Stimulated activated CD4-positive, alpha-beta T cell treated with anti-CD3 and anti-CD28 coated beads, Interleukin-1b, Interleukin-23, amount 100 ng/mL, for 1 hour (primary cell): ENCODE results near the gene KIF26B.

Experiments
- DNase-seq, 2 donors: peaks; one replicate each; pipeline ENCODE4 v3.0.0-alpha.2; 2020; ENCODE audit warnings: low read depth in 2 of 2

The KIF26B gene

GRCh38 chr1:245560316-245560859 lies 405.6 kb downstream of the KIF26B start:
- DNase-seq, result no peak

DNA sequence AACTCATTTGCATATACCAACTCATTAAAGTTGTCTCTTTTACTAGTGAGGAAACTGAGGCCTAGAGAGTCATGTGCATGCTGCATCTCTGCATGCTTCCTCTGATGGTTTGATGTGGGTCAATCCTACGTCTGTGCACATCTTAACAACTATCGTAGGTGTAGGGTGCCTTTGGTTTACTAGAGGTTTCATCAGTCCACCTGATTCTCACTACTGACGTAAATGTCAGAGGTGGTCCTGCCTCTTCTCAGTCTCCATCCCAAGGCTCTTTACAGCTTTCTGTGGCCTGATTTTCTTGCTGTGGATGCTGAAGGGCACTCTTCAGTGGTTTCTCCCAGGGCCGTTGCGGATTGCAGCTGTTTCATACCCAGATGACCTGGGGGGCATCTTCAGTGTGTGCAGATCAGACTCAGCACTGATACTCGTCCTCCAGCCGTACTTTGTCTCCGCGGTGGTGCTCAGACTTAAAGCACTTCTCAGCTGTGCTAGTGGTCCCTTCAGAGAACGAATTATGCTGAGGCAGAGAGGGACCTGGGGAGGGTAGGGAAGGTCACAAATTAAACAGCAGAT lies 407.0 kb downstream of the KIF26B start:
- no peak for DNase-seq

DNA sequence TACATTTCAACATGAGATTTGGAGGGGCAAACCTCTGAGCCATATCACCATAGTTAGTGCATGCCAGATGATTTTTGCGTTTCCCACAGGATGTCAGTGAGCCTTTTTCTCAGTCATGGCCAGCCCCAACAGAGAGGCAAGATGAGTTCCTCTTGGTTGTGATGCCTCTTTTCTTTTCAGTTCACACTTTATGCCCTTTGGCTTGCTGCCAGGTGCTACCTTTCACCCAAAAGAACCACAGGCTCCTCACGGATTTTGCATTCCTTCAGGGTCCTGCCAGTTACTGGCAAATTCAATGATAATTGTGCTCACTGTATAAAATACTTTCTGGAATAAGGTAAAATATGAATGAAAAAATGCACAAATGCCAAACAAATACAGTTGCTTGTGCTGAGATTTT lies 411.3 kb downstream of the KIF26B start:
- no peak for DNase-seq

- no peak for DNase-seq
These were observed 412.2 kb downstream of the KIF26B start for GRCh38 chr1:245566952-245567351.

GRCh38 chr1:245571815-245572294 lies 417.1 kb downstream of the KIF26B start:
- no peak for DNase-seq

GRCh38 chr1:245572709-245573108 lies 417.9 kb downstream of the KIF26B start:
- no peak for DNase-seq

DNA sequence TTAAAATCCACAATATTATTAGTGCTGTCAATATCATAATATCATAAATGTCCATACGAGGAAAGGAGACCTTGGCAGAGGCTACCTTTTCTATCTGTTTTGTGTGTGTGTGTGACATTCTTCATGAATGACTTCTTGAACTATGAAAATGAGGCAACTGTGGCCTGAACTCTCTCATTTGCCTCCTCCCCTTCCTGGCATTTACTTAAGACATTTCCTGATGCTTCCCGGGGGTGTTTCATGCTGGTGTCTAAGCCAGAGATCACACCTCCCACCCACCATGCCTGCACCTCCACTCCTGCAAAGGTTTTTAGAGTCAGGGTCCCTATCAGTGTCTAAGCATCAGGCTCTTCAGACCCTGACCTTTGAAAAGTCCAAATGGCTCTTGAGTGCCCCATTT lies 420.9 kb downstream of the KIF26B start:
- no peak for DNase-seq

DNA sequence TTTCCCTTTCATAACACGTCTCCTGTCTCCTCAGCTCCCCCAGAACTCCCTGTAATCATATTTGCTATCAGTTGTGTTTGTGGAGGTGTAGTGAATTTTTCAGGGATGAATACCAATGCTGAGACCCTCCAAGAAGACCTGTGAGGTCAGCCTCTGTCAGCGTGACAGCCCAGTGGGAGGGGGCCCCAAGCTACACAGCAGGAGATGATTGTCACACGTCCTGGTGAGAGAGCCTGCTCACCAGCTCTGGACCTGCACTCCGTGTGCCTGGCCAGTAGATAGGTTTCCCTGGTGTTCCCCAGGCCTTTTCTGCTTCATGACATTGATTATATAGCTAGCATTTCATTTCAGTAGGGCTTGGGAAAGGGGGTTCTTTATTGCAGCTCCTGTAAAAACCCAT lies 421.5 kb downstream of the KIF26B start:
- DNase-seq, result no peak

GRCh38 chr1:245577191-245578157 lies 422.7 kb downstream of the KIF26B start:
- DNase-seq, result no peak

DNA sequence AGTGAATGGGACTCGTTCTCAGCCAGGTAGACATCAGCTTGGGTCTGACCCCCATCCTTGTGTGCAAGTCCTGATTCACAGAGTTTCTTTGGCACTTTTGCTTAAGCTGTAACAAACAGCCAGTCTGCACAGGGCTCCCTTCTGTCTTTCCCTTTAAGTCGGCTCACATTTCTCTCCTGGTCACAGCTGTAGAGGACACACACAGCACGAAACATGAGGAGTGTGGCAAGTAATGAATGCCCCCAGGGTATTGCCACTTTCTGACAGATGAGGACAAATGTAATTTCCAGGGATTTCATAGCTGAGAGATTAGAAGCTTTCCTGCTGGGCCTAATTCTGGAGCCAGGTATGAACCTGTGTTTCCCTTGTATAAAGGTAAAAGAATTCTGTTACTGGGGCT lies 423.5 kb downstream of the KIF26B start:
- DNase-seq, result no peak

GRCh38 chr1:245578771-245579170 lies 424.0 kb downstream of the KIF26B start:
- no peak for DNase-seq

DNA sequence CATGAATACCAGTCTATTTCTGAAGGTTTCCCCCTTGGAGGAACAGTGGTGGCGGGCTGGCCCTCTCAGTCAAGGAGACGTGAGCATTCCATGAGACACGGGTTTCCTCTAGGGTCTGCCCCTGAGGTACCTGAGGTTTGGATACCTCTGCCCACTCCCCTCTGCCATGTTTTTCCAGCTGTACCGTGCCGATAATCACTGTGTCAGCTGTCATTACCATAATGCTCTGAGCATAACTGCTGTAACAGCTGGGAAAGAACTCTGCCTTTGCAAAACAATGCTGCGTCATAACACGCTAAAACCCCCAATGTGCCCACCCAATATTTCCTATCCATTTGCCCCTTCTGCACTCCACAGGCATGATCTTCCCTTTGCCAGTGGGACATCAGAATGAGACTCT lies 425.1 kb downstream of the KIF26B start:
- DNase-seq, result no peak

GRCh38 chr1:245580651-245581050 lies 425.9 kb downstream of the KIF26B start:
- no peak for DNase-seq

GRCh38 chr1:245582026-245582425 lies 427.2 kb downstream of the KIF26B start:
- no peak for DNase-seq

DNA sequence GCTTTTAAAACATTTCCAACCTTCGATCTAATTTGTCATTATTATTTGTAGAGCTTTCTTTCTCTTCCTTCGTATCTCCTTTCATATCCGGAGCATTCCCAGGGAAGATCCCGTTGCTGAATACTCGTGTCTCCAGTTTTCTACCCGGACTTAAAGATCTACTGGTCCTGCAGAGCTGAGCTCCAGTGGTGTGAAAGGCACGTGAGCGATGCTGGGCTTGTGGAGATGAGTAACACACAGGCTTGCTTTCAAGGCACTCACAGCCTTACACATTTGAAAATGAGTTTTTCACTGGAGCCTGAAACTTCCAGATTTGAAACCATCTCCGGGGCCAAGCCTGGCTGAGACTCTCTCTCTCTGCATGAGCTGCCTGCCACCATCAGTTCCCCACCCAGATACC lies 428.3 kb downstream of the KIF26B start:
- DNase-seq, result no peak

DNA sequence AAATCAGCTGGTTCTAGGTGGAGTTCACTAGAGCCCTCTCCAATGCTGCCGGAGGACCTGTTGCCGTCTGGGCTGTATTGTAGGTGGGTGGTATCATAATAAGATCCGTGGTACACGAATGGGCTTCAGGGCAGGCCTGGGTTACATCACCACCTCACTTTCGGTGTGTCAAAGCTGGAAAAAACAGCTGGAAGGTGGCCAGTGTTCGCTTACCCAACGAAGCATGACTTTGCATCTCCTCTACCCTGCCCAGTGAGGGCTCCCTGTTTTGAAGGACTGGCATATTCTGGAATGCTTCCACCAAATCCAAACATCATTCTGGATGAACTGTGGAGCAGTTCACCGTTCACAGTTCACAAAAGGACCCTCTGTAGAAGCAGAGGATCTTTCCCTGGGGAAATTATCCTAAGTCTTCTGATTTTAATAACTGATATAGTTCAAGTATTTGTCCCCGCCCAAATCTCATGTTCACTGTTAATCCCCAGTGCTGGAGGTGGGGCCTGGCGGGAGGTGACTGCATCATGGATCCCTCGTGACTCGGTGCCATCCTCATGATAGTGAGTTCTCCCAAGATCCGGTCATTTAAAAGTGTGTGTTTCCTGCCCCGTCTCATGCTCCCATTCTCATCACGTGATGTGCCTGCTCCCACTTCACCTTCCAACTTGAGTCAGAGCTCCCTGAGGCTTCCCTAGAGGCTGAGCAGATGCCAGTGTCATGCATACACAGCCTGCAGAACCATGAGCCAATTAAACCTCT lies 429.0 kb downstream of the KIF26B start:
- DNase-seq, result no peak

DNA sequence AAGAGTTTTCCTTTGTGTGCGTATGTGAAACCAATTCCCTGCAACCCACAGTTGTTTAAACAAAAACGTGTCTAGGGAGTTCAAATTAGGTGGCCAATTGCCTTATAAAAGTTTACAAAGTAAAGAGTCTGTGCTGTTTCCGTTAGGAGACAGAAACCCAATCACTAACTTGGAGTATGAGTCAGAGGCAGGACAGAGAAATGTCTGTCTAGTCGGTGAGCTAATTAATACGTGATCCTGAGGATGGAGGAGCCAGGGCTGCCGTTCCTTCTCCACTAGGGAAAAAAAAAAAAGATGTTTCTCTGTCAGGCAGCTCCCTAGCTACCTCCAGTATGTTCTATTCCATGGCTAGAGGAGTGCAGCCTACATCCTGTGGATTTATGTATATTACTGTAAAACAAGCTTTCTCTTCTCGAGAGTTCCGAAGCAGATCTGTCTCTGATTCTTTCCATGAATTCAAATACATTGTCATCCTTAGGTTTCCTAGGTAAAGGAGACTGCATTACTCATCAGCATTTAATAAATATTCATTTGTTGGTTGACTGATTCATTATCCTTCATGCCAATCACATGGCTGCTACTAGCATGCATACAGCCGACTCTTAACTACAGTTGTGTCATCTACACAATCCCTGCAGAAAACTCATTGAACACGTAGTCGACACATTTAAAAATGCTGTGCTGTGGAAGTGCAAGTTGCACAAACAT lies 430.6 kb downstream of the KIF26B start:
- no peak for DNase-seq

DNA sequence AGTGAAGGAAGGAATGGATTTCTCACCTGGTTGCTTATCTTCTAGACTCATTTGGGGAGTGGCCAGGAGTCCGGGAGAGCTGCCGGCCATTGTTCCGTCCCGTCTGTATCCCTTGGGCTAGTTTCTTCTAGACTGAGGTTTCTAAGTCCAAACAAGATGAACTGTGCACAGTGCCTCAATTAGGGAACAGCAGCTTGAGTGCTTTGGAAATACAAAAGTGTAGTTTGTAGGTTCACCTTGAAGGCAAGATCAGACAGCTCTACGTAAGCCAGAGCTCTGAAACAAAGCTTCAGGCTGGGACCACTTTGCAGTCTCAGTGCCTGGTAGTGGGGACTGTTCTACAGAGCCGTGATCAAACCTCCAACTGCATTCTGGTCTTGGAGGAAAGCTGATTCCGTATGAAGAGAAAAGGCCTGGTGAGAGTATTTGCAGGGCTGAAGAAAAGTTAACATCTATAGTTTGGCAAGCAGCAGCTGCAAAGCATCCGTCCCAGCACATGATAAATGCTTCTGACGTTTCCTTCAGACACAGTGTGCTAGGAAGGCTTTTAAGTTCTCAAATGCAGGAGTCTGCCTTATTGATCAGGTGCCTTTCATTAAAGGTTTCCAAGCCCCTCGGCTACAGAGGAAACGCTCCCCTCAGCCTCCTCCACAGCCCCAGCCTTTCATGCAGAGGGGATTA lies 432.8 kb downstream of the KIF26B start:
- no peak for DNase-seq

DNA sequence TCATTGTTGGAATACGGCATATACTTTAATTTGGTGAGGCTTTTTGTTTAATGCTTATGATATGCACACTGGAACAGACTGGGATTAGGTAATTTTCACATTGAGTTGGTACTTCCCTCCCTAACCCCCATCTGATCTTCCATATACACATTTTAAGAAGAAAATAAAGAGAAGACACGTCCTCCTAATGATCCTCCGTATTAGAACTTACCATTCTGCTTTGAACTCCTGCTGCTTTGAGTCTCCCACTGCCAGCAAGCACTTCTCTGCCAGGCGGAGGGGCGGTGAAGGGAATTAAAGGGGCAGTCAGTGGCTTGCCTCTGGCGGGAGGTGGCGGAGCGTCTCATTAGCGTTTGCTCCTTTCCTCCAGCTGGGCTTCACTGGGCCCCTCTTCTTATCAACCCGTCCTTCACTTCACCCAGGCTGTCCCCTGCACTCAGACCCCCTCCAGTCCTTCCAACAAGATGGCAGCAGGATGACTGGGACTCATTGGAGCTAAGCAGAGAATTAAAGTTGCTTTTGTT lies 433.4 kb downstream of the KIF26B start:
- DNase-seq, result no peak

DNA sequence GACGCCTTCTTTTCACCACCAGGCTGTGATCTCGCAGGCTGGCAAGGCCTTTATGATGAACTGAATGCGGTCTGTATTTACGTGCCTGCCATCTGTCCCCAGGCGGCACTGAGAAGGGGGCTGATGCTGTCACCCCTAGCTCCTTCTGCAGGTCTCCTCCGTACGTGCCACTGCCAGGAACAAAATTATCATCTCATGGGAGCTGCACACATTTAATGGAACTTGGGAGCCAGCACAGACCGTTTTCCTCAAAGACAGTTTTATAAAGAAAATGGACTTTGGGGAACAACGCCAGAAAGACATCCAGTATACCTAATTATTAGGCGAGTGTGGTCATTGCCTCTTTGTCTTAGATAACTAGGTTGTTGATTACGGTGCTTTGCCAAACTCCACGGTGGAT lies 434.5 kb downstream of the KIF26B start:
- DNase-seq, result no peak

DNA sequence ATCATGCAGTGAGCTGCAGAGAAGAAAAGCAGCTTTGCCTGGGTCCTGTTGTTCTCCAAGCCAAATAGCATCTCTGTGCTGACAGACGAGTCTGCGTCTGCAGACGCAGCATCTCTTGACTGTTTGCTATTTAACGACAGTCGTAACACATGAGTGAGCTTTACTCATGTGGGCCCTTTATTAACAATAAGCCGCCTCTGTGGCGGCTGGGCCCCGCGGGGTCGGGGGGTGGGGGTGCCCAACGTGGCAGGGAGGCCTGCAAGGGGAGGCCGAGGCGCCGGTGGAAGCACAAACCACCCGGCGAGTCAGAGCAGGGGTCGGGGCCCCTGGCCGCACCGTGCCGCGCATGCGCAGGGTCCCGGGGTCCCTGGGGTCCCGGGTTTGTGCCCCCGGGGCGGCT lies 435.1 kb downstream of the KIF26B start:
- DNase-seq, result no peak
